Measurements from ENCODE around the gene PRKAG2. TPM values are rescaled to one million over a fixed set of nuclear protein-coding genes. Genes with fewer than 3 reads are reported as not detected.

The PRKAG2 gene
- total RNA-seq, 2 experiments from 2014 or later: 18.4 to 29.9 TPM

GRCh38 chr7:151601521-151602305, 275.2 kb downstream of the PRKAG2 start:
- Mint-ChIP-seq H3K9me3 (ENCODE audit: low read depth) (peaks cover 2% of the 10 kb centered on the region), H3K4me1 (no peaks in the 10 kb centered on the region), H3K36me3 (peaks cover 3% of the 10 kb centered on the region), H3K4me3 (no peak overlapping the region), H3K27ac (no peak overlapping the region), H3K27me3 (no peaks in the 10 kb centered on the region)
- CTCF ChIA-PET: no interaction called here
- ATAC-seq (no peak), DNase-seq (no peak)

DNA sequence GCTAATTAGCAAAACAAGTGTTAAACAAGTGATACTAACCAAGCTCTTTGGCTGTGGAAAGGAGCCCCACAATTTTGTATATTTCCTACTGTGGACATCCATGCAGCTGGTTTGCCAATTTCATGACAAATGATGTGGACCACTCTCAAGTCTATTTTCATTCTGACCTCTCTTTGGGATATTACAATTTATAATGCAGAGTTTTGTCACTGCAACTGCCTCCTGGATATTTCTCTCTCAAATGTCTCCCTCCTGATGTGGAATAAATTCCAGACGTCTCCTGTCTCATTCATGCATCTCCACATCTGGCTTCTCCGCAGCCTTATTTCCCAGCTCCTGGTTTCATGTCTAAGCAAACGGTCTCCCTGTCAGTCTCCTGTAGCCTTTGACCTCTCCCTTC, 276.6 kb downstream of the PRKAG2 start:
- H3K9me3 Mint-ChIP-seq (ENCODE audit: low read depth): peaks cover 2% of the 10 kb centered on the region
- no peak overlapping the region for H3K27ac Mint-ChIP-seq
- H3K36me3 Mint-ChIP-seq: peaks cover 3% of the 10 kb centered on the region
- H3K4me1 Mint-ChIP-seq: no peaks in the 10 kb centered on the region
- no peak overlapping the region for H3K4me3 Mint-ChIP-seq
- no peaks in the 10 kb centered on the region for H3K27me3 Mint-ChIP-seq
- CTCF ChIA-PET: no interaction called here
- no peak for DNase-seq
- no peak for ATAC-seq

DNA sequence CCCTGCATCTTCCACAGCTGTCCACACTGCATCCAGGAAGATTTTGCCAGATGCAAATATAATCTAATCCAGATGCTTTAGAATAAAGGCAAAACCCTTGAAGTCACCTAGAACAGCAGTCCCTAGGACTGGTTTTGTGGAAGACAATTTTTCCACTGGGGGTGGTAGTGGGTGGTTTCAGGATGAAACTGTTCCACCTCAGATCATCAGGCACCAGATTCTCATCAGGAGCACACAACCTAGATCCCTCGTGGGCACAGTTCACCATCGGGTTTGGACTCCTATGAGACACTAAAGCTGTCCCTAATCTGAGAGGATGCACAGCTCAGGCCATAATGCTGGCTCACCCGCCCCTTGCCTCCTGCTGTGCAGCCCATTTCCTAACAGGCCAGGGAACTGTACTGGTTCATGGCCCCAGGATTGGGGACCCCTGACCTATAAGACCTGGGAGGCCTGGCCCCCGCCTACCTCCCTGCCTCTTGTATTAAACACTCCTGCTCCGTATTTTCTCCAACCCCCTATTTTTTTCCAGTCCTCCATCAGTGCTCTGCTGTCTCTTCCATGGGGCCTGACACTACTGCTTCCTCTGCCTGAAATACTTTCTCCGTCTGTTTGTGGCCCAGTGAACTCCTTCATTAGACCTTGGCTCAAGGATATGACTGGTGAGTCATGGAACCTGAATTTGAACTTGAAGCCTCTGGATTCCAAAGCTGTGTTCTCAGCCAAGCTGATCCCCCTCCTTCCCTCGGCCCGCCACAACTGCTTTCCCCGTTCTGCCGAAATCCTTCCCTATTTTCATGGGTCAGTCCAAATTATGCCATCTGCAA, 277.3 kb downstream of the PRKAG2 start:
- ATAC-seq: no peak

GRCh38 chr7:151597541-151598444, 279.1 kb downstream of the PRKAG2 start:
- ATAC-seq (no peak), DNase-seq (no peak)
- H3K27me3 Mint-ChIP-seq: no peaks in the 10 kb centered on the region
- H3K9me3 Mint-ChIP-seq (ENCODE audit: low read depth): no peaks in the 10 kb centered on the region
- CTCF ChIA-PET: no interaction called here
- H3K36me3 Mint-ChIP-seq: no peaks in the 10 kb centered on the region
- no peak overlapping the region for H3K4me3 Mint-ChIP-seq
- no peaks in the 10 kb centered on the region for H3K4me1 Mint-ChIP-seq
- no peak overlapping the region for H3K27ac Mint-ChIP-seq

More for the DNA sequence above, 277.3 kb downstream of the PRKAG2 start:
- CTCF ChIA-PET: no interaction called here
- Mint-ChIP-seq H3K4me3 (no peak overlapping the region), H3K27me3 (no peaks in the 10 kb centered on the region), H3K36me3 (peaks cover 3% of the 10 kb centered on the region), H3K4me1 (no peaks in the 10 kb centered on the region), H3K9me3 (ENCODE audit: low read depth) (peaks cover 2% of the 10 kb centered on the region), H3K27ac (no peak overlapping the region)
- no peak for DNase-seq

- Mint-ChIP-seq H3K4me3 (no peak overlapping the region), H3K27ac (no peak overlapping the region), H3K36me3 (no peaks in the 10 kb centered on the region), H3K4me1 (no peaks in the 10 kb centered on the region), H3K9me3 (ENCODE audit: low read depth) (no peaks in the 10 kb centered on the region), H3K27me3 (no peaks in the 10 kb centered on the region)
- DNase-seq (no peak), ATAC-seq (no peak)
- CTCF ChIA-PET: no interaction called here
Observed at GRCh38 chr7:151595702-151596350, 281.1 kb downstream of the PRKAG2 start.

DNA sequence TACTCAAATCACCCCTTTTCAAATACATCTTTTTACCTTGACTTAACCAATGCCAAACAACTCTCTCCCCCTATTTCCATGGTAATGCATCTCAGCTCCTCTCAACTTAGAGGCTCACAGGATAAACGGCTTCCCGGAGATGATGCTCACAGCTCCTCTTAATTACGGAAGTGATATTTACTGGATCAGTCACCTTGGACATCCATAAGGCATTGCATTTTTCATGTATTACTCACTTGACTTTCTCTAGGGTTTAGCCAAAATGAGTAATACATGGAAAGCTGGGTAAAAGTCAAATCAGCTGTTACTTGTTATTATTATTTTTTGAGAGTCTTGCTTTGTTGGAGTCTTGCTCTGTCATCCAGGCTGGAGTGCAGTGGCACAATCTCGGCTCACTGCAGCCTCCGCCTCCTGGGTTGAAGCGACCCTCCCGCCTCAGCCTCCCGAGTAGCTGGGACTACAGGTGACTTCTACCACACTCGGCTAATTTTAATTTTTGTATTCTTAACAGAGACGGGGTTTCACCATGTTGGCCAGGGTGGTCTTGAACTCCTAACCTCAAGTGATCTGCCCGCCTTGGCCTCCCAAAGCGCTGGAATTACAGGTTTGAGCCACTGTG, 283.9 kb downstream of the PRKAG2 start:
- CTCF ChIA-PET: no interaction called here
- no peak for ATAC-seq
- Mint-ChIP-seq H3K9me3 (ENCODE audit: low read depth) (no peaks in the 10 kb centered on the region), H3K4me1 (no peaks in the 10 kb centered on the region), H3K27ac (no peak overlapping the region), H3K36me3 (no peaks in the 10 kb centered on the region), H3K4me3 (no peak overlapping the region), H3K27me3 (no peaks in the 10 kb centered on the region)
- no peak for DNase-seq

DNA sequence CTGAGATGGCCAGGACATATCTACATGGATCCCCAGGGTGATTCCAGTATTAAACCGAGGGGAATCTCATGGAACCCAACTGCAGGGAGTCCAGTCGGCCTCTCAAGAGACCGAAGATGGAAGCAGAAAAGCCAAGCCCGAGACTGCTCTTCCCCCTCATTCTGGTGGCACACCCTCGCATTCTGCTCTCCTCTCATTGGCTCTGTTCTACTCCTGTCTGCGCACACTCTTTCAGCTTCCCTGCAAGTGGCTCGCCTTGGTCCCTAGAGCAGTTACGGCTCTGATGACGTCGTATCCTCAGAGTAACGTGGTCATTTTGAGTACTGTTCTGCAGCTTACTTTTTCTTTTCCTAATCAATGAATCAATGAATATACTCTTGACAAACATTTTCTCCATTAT, 284.6 kb downstream of the PRKAG2 start:
- DNase-seq (no peak), ATAC-seq (no peak)
- no peak overlapping the region for H3K27ac Mint-ChIP-seq
- H3K36me3 Mint-ChIP-seq: no peaks in the 10 kb centered on the region
- H3K9me3 Mint-ChIP-seq (ENCODE audit: low read depth): no peaks in the 10 kb centered on the region
- no peaks in the 10 kb centered on the region for H3K4me1 Mint-ChIP-seq
- H3K27me3 Mint-ChIP-seq: no peaks in the 10 kb centered on the region
- H3K4me3 Mint-ChIP-seq: no peak overlapping the region
- CTCF ChIA-PET: no interaction called here

- H3K27ac Mint-ChIP-seq: no peak overlapping the region
- H3K9me3 Mint-ChIP-seq (ENCODE audit: low read depth): no peaks in the 10 kb centered on the region
- no peak for DNase-seq
- H3K4me1 Mint-ChIP-seq: no peaks in the 10 kb centered on the region
- ATAC-seq: no peak
- H3K4me3 Mint-ChIP-seq: no peak overlapping the region
- no peaks in the 10 kb centered on the region for H3K27me3 Mint-ChIP-seq
- no peaks in the 10 kb centered on the region for H3K36me3 Mint-ChIP-seq
- CTCF ChIA-PET: no interaction called here
Observed at GRCh38 chr7:151591866-151592265, 285.0 kb downstream of the PRKAG2 start.

GRCh38 chr7:151590850-151591771, 285.8 kb downstream of the PRKAG2 start:
- Mint-ChIP-seq H3K9me3 (ENCODE audit: low read depth) (no peaks in the 10 kb centered on the region), H3K4me3 (no peak overlapping the region), H3K4me1 (peaks cover 1% of the 10 kb centered on the region), H3K27me3 (no peaks in the 10 kb centered on the region), H3K36me3 (peaks cover 3% of the 10 kb centered on the region), H3K27ac (no peak overlapping the region)
- ATAC-seq (no peak), DNase-seq (no peak)
- CTCF ChIA-PET: no interaction called here

GRCh38 chr7:151590071-151590849, 286.7 kb downstream of the PRKAG2 start:
- CTCF ChIA-PET: no interaction called here
- no peak for DNase-seq
- Mint-ChIP-seq H3K36me3 (peaks cover 3% of the 10 kb centered on the region), H3K4me3 (no peak overlapping the region), H3K27me3 (no peaks in the 10 kb centered on the region), H3K9me3 (ENCODE audit: low read depth) (no peaks in the 10 kb centered on the region), H3K27ac (no peak overlapping the region), H3K4me1 (peaks cover 1% of the 10 kb centered on the region)
- ATAC-seq: no peak

DNA sequence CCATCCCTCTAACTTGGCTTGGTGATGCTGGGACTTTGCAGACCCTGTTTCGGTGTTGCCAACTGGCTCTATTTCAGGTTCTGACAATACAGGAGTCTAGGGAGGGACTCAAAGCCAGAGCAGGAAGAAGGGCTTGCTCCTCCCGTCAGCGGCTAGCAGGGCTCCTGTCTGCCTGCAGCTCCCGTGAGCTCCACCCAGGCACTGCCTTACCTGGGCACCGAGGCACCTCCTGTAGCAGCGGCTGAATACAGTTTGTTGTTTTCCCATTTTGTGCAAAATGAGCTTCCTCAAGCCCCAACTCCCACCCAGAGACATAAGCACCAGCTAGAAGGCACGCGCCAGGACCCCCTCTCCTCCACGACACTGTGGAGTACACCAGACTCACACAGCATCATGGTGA, 287.9 kb downstream of the PRKAG2 start:
- H3K4me3 Mint-ChIP-seq: no peak overlapping the region
- CTCF ChIA-PET: no interaction called here
- no peaks in the 10 kb centered on the region for H3K27me3 Mint-ChIP-seq
- peaks cover 3% of the 10 kb centered on the region for H3K36me3 Mint-ChIP-seq
- H3K27ac Mint-ChIP-seq: no peak overlapping the region
- H3K4me1 Mint-ChIP-seq: peaks cover 1% of the 10 kb centered on the region
- H3K9me3 Mint-ChIP-seq (ENCODE audit: low read depth): no peaks in the 10 kb centered on the region
- no peak for DNase-seq
- ATAC-seq: no peak
